PC-3 (cell line): Measurements from ENCODE around the gene CALHM1. TPM values are rescaled to one million over a fixed set of nuclear protein-coding genes. Genes with fewer than 3 reads are reported as not detected.

Experiments used
- ATAC-seq: fragments of 200-7000 bp; cut with Tn5 transposase; 2 replicates; pipeline ENCODE4 v1.9.1; 2020; ENCODE audit warnings: mild to moderate bottlenecking, moderate library complexity
- BruUV-seq: library from RNA; stranded (reverse); fragments of 400-500 nt; replicated peaks from 2 replicates; lab custom pipeline; 2021; lab: Mats Ljungman, UMichigan
- CTCF ChIA-PET: fragments of 300-600 bp; sonication (Branson Sonifier 250); formaldehyde crosslinking; loops from one replicate; lab custom pipeline; 2022; ENCODE audit warnings: antibody characterized with exemption; lab: Charles Lee
- POLR2A ChIA-PET: fragments of 300-600 bp; sonication (Branson Sonifier 250); formaldehyde crosslinking; loops from one replicate; lab custom pipeline; 2022; ENCODE audit warnings: antibody characterized with exemption; ENCODE audit not compliant: unreplicated experiment; lab: Charles Lee
- DNase-seq: peaks from one replicate; pipeline ENCODE4 v3.0.0-alpha.2; 2015
- H2AFZ ChIP-seq: fragments of 300-600 bp; sonication (generic); 2 replicates; pipeline ENCODE4 v1.6.0; 2016; ENCODE audit warnings: antibody characterized with exemption, low read length
- H3F3A ChIP-seq: fragments of 300-600 bp; sonication (generic); one replicate; pipeline ENCODE4 v1.6.0; 2017; ENCODE audit warnings: antibody characterized with exemption, low read length, control low read depth, mild to moderate bottlenecking; ENCODE audit not compliant: unreplicated experiment
- H3K27ac ChIP-seq: fragments of 300-600 bp; sonication (generic); 2 replicates; pipeline ENCODE4 v1.5.1; 2016; ENCODE audit warnings: mild to moderate bottlenecking, low read length
- H3K27me3 ChIP-seq: fragments of 300-600 bp; sonication (generic); 2 replicates; pipeline ENCODE4 v1.6.1; 2016; ENCODE audit warnings: low read length, mixed read lengths
- H3K36me3 ChIP-seq: fragments of 300-600 bp; sonication (generic); 2 replicates; pipeline ENCODE4 v1.6.1; 2016; ENCODE audit warnings: low read depth, mixed run types, low read length, mixed read lengths
- H3K4me1 ChIP-seq: fragments of 300-600 bp; sonication (generic); 2 replicates; pipeline ENCODE4 v1.5.1; 2016; ENCODE audit warnings: low read length; ENCODE audit not compliant: insufficient read depth
- H3K4me2 ChIP-seq: fragments of 300-600 bp; sonication (generic); 2 replicates; pipeline ENCODE4 v1.6.0; 2016; ENCODE audit warnings: low read length
- H3K4me3 ChIP-seq: fragments of 300-600 bp; sonication (generic); 2 replicates; pipeline ENCODE4 v1.5.1; 2016; ENCODE audit warnings: mild to moderate bottlenecking, low read length, mixed read lengths
- H3K79me2 ChIP-seq: fragments of 300-600 bp; sonication (generic); 2 replicates; pipeline ENCODE4 v1.6.1; 2017; ENCODE audit warnings: low read length, mixed read lengths
- H3K9ac ChIP-seq: fragments of 300-600 bp; sonication (generic); 2 replicates; pipeline ENCODE4 v1.6.0; 2016; ENCODE audit warnings: mild to moderate bottlenecking, low read length
- H3K9me2 ChIP-seq: fragments of 300-600 bp; sonication (generic); replicated peaks from 2 replicates; pipeline ENCODE4 v1.6.1; 2016; ENCODE audit warnings: mixed run types, low read length, mixed read lengths
- H3K9me3 ChIP-seq: fragments of 300-600 bp; sonication (generic); 2 replicates; pipeline ENCODE4 v1.6.1; 2016; ENCODE audit warnings: low read length, mixed read lengths
- H4K20me1 ChIP-seq: fragments of 300-600 bp; sonication (generic); 2 replicates; pipeline ENCODE4 v1.6.1; 2016; ENCODE audit warnings: low read length, mixed read lengths
- EZH2 ChIP-seq: fragments of 300-600 bp; sonication (generic); IDR thresholded peaks from one replicate; pipeline ENCODE4 v1.6.1; 2017; ENCODE audit warnings: antibody characterized with exemption, mild to moderate bottlenecking, low read length; ENCODE audit not compliant: unreplicated experiment
- EZH2phosphoT487 ChIP-seq: fragments of 300-600 bp; sonication (generic); IDR thresholded peaks from 2 replicates; pipeline ENCODE4 v1.6.1; 2018; ENCODE audit warnings: mild to moderate bottlenecking, antibody characterized with exemption, low read length, borderline replicate concordance
- intact Hi-C: fragments of 100-400 bp; cut with micrococcal nuclease; formaldehyde crosslinking; loops from 2 replicates; pipeline ENCODE4 v1.9.0; 2023
- total RNA-seq: library from RNA; depleted of rRNA; stranded (reverse); fragments of >200 nt; gene quantifications from 2 replicates; pipeline ENCODE4 v1.2.3, GENCODE V29; 2014
- TF ChIP-seq, protein P1 (sequence below): fragments of 300-600 bp; sonication (generic); conservative IDR thresholded peaks from 2 replicates; pipeline ENCODE4 v1.5.1; 2017; ENCODE audit warnings: antibody characterized with exemption, low read depth, mild to moderate bottlenecking, low read length

Gene CALHM1
- total RNA-seq, 1 experiment from 2014 or later = not detected

DNA sequence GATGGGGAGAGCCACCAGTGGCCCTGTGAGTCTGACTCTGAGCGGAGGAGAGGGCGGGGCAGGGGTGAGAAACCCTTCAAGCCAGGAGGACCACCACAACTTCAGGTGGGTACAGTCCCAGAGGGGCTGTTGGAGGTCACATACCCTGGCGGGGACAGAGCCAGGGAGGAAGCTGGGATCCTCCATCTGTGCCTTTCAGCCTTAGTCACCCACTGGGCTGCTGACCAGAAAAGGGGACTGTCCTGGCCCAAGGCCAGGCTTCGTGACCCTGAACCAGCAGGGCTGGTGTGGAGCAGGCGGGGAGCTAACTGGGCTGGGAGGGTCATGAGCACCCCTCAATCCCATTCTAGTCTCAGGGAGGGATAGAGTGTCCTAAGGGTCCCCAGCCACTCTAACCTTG, 21.8 kb upstream of the CALHM1 start:
- BruUV-seq = no TSS peak
- no peaks in the 10 kb centered on the region for H3K9me2 ChIP-seq
- H3K79me2 ChIP-seq = no peaks in the 10 kb centered on the region
- no peak overlapping the region for H3K9ac ChIP-seq
- no peak overlapping the region for H2AFZ ChIP-seq
- H3K27ac ChIP-seq = no peak overlapping the region
- H3K9me3 ChIP-seq = no peaks in the 10 kb centered on the region
- H3K4me2 ChIP-seq = no peak overlapping the region
- no peak overlapping the region for H3K4me3 ChIP-seq
- peaks cover 23% of the 10 kb centered on the region for H3K4me1 ChIP-seq
- no peaks in the 10 kb centered on the region; the same call in 1 of the 2 replicates for H3K36me3 ChIP-seq
- TF ChIP-seq EZH2phosphoT487 (no peak), EZH2 (no peak)
- TF ChIP-seq, protein P1, sequence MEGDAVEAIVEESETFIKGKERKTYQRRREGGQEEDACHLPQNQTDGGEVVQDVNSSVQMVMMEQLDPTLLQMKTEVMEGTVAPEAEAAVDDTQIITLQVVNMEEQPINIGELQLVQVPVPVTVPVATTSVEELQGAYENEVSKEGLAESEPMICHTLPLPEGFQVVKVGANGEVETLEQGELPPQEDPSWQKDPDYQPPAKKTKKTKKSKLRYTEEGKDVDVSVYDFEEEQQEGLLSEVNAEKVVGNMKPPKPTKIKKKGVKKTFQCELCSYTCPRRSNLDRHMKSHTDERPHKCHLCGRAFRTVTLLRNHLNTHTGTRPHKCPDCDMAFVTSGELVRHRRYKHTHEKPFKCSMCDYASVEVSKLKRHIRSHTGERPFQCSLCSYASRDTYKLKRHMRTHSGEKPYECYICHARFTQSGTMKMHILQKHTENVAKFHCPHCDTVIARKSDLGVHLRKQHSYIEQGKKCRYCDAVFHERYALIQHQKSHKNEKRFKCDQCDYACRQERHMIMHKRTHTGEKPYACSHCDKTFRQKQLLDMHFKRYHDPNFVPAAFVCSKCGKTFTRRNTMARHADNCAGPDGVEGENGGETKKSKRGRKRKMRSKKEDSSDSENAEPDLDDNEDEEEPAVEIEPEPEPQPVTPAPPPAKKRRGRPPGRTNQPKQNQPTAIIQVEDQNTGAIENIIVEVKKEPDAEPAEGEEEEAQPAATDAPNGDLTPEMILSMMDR = no peak
- intact Hi-C loops = loop anchor here (5.0 kb wide), 1 partner anchor 48 kb away; no protein-coding TSS in a partner anchor
- POLR2A ChIA-PET = no interaction called here
- CTCF ChIA-PET = interaction anchor here (0.9 kb wide), 1 partner anchor 206 kb away, joined by 4 read pairs; no protein-coding TSS in a partner anchor
- H4K20me1 ChIP-seq = no peaks in the 10 kb centered on the region
- H3K27me3 ChIP-seq = no peaks in the 10 kb centered on the region
- H3F3A ChIP-seq = no peaks in the 10 kb centered on the region
- DNase-seq = peak; percentile 49
- peak; percentile 10 for ATAC-seq

DNA sequence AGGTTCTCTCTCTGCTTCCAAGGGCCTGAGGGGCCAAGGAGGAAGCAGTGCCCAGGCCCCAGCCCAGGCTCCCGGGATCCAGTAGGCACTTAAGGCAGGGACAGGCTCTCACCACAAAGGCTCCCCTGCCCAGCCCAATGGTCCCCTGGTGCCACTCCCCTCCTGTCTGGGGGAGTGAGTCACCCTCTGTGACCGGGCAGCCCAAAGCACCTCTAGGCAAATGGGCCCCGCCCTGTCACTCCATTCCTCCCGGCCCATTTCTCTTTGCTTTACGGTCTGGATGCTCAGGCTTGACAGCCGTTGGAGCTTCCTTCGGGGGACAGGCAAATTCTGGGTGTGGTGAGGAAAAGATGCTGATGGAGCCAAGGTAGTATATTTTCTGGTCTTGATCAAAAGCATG, 20.4 kb upstream of the CALHM1 start, which contains the start of gene CALHM3:
CALHM3 (minus strand) TSS at position 106 of the 400 bp plus-strand sequence. CDS start 208 bp downstream, outside the sequence.
- intact Hi-C loops = no loop called here
- Histone ChIP-seq H3K36me3 (no peaks in the 10 kb centered on the region; the same call in 1 of the 2 replicates), H3K79me2 (no peaks in the 10 kb centered on the region), H3K9ac (no peak within 1 kb of the TSS; the same call in 1 of the 2 replicates), H3K4me2 (peak within 1 kb of the TSS; percentile 61), H3F3A (no peaks in the 10 kb centered on the region), H3K9me2 (no peaks in the 10 kb centered on the region), H3K4me1 (peaks cover 23% of the 10 kb centered on the region), H4K20me1 (no peaks in the 10 kb centered on the region), H3K4me3 (no peak within 1 kb of the TSS), H3K9me3 (no peaks in the 10 kb centered on the region), H3K27ac (peak within 1 kb of the TSS; percentile 45), H3K27me3 (no peaks in the 10 kb centered on the region), H2AFZ (peak within 1 kb of the TSS; percentile 86)
- TF ChIP-seq, protein P1 = no peak
- TF ChIP-seq EZH2 (no peak), EZH2phosphoT487 (no peak)
- no TSS peak for BruUV-seq
- ChIA-PET CTCF (no interaction called here), POLR2A (no interaction called here)
- ATAC-seq = peak; percentile 94
- DNase-seq = peak; percentile 76

DNA sequence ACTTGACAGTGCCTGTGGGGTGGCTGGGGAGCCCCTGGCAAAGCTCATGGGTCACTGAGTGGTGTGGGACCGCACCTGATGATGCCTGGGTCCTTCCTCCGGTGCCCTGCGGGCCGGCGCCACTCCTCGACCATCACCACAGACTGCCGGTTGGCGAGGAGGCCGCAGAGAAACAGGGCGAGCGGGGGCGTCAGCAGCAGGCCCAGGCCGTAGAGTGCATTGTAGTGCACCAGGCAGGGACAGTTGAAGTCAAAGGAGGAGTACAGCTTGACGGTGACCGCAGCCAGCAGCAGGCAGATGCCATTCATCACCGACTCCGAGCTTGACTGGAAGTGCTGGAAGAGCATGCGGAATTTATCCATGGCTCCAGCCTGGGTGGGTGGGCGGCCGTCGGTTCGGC, 20.0 kb upstream of the CALHM1 start:
- Histone ChIP-seq H3K27ac (peak overlapping the region; percentile 45), H3K9ac (no peak overlapping the region; the same call in 1 of the 2 replicates), H3K4me1 (peaks cover 23% of the 10 kb centered on the region), H3K9me2 (no peaks in the 10 kb centered on the region), H3K4me3 (no peak overlapping the region), H2AFZ (no peak overlapping the region; the same call in 1 of the 2 replicates), H3K36me3 (no peaks in the 10 kb centered on the region; the same call in 1 of the 2 replicates), H3F3A (no peaks in the 10 kb centered on the region), H3K79me2 (no peaks in the 10 kb centered on the region), H4K20me1 (no peaks in the 10 kb centered on the region), H3K4me2 (peak overlapping the region; percentile 41; the same call in 1 of the 2 replicates), H3K27me3 (no peaks in the 10 kb centered on the region), H3K9me3 (no peaks in the 10 kb centered on the region)
- no peak for TF ChIP-seq EZH2phosphoT487
- no peak for ATAC-seq
- POLR2A ChIA-PET = no interaction called here
- intact Hi-C loops = no loop called here
- DNase-seq = no peak
- no TSS peak for BruUV-seq
- CTCF ChIA-PET = no interaction called here
